HepG2 (cell line): Measurements from ENCODE around the gene SIX5. TPM values are rescaled to one million over a fixed set of nuclear protein-coding genes. Genes with fewer than 3 reads are reported as not detected.

Experiments
- AGO1 ChIP-seq: fragments of 200-400 bp; formaldehyde crosslinking; IDR thresholded peaks from 2 replicates; pipeline ENCODE4 v1.6.1; 2017; ENCODE audit warnings: mild to moderate bottlenecking, low read depth, low read length, moderate library complexity; ENCODE audit not compliant: poor library complexity, severe bottlenecking
- ARID3A ChIP-seq: IDR thresholded peaks from 2 replicates; pipeline ENCODE4 v1.6.1; 2012; ENCODE audit warnings: low read depth, low read length, improper control_type of control experiment
- ATF2 ChIP-seq: sonication (generic); formaldehyde crosslinking; IDR thresholded peaks from 2 replicates; pipeline ENCODE4 v1.4.0; 2020; ENCODE audit warnings: missing genetic modification reagents
- CREB3 ChIP-seq: sonication (generic); formaldehyde crosslinking; IDR thresholded peaks from 2 replicates; pipeline ENCODE4 v1.5.0; 2020; ENCODE audit warnings: missing genetic modification reagents
- E2F1 ChIP-seq: sonication (generic); formaldehyde crosslinking; IDR thresholded peaks from 2 replicates; pipeline ENCODE4 v1.5.0; 2020; ENCODE audit warnings: missing genetic modification reagents
- ETS1 ChIP-seq: sonication (generic); formaldehyde crosslinking; IDR thresholded peaks from 2 replicates; pipeline ENCODE4 v1.4.0; 2020; ENCODE audit warnings: missing genetic modification reagents
- GMEB2 ChIP-seq: IDR thresholded peaks from 2 replicates; pipeline ENCODE4 v1.6.1; 2016; ENCODE audit warnings: missing biosample characterization, missing genetic modification reagents, low read depth
- HCFC1 ChIP-seq: fragments of 150-350 bp; IDR thresholded peaks from 2 replicates; pipeline ENCODE4 v1.6.1; 2014; ENCODE audit warnings: low read depth, low read length
- HDAC6 ChIP-seq: fragments of 200-600 bp; sonication (generic); IDR thresholded peaks from 2 replicates; pipeline ENCODE4 v1.7.0; 2017; ENCODE audit warnings: mild to moderate bottlenecking, antibody characterized with exemption, low read length, low read depth
- KLF13 ChIP-seq: sonication (generic); formaldehyde crosslinking; IDR thresholded peaks from 2 replicates; pipeline ENCODE4 v1.4.0; 2020; ENCODE audit warnings: mild to moderate bottlenecking, missing genetic modification reagents
- POLR2A ChIP-seq, 2 experiments: IDR thresholded peaks; 2 replicates each; pipeline ENCODE4 v1.6.1; 2011; ENCODE audit warnings: low read depth in 2 of 2, low read length in 2 of 2, mild to moderate bottlenecking in 1 of 2, moderate library complexity in 1 of 2; ENCODE audit not compliant: insufficient read depth in 1 of 2
- RARA ChIP-seq: IDR thresholded peaks from 2 replicates; pipeline ENCODE4 v1.6.1; 2016; ENCODE audit warnings: missing genetic modification reagents, missing compliant biosample characterization
- SP4 ChIP-seq: sonication (generic); formaldehyde crosslinking; IDR thresholded peaks from 2 replicates; pipeline ENCODE4 v1.8.1; 2023; ENCODE audit warnings: mild to moderate bottlenecking, missing genetic modification reagents
- TBL1XR1 ChIP-seq: fragments of 150-350 bp; IDR thresholded peaks from 2 replicates; pipeline ENCODE4 v1.6.1; 2014; ENCODE audit warnings: borderline replicate concordance, low read length; ENCODE audit not compliant: partially characterized antibody
- ZBTB34 ChIP-seq: sonication (generic); formaldehyde crosslinking; IDR thresholded peaks from 2 replicates; pipeline ENCODE4 v1.8.0; 2022; ENCODE audit warnings: mild to moderate bottlenecking, missing genetic modification reagents
- ZNF543 ChIP-seq: sonication (generic); formaldehyde crosslinking; IDR thresholded peaks from 2 replicates; pipeline ENCODE4 v1.4.0; 2020; ENCODE audit warnings: mild to moderate bottlenecking, missing genetic modification reagents
- ZNF549 ChIP-seq: sonication (generic); formaldehyde crosslinking; IDR thresholded peaks from 2 replicates; pipeline ENCODE4 v1.5.0; 2020; ENCODE audit warnings: missing genetic modification reagents
- polyA plus RNA-seq, 8 experiments: library from polyadenylated mRNA; depleted of rRNA in 3 of 8; stranded (reverse) in 7 of 8; unstranded in 1 of 8; fragments of >200 nt; fragmentation: Illumina TruSeq in 4 of 8; extraction: Trizol in 4 of 8; gene quantifications; 2 replicates each; pipeline versions ENCODE4 v1.2.1 to v1.2.3, GENCODE V29; 2011 to 2016; ENCODE audit warnings: low read depth in 4 of 8, missing spikeins in 1 of 8, mixed read lengths in 1 of 8; ENCODE audit not compliant: insufficient read depth in 1 of 8
- total RNA-seq, 5 experiments: library from RNA; depleted of rRNA; stranded (reverse); fragments of >200 nt; fragmentation: Illumina TruSeq; extraction: Trizol; gene quantifications; 2 replicates each; pipeline ENCODE4 v1.2.3, GENCODE V29; 2016; ENCODE audit warnings: low read depth in 1 of 5

The SIX5 gene
- total and polyA plus RNA-seq, 2 of the 13 experiments (the other 11 are each of a cell fraction or from before 2014, with no cell fraction given), result 7.7 to 10.5 TPM

- TF ChIP-seq E2F1 (CRISPR knock-in tag), result peak; percentile 82
- peak; percentile 44; the same call in 1 of the 2 replicates for TF ChIP-seq HCFC1
- TF ChIP-seq ZNF543 (CRISPR knock-in tag), result no peak; the same call in 1 of the 2 replicates
- no peak for TF ChIP-seq KLF13
- TF ChIP-seq ETS1 (CRISPR knock-in tag), result peak; percentile 81; the same call in 1 of the 2 replicates
- peak; percentile 59; the same call in 1 of the 2 replicates for TF ChIP-seq ARID3A
- TF ChIP-seq GMEB2 (CRISPR knock-in tag), result 0 out of 2 replicates have a peak, but pooled peaks have one; percentile 21
- no peak for TF ChIP-seq ZNF549 (CRISPR knock-in tag)
- 0 out of 2 replicates have a peak, but pooled peaks have one; percentile 44 for TF ChIP-seq CREB3 (CRISPR knock-in tag)
- no peak for TF ChIP-seq HDAC6
- peak; percentile 58; the same call in 1 of the 2 replicates for TF ChIP-seq ATF2 (CRISPR knock-in tag)
- TF ChIP-seq POLR2A (IDR thresholded peaks at IDR 0.05; ENCODE audit: insufficient read depth in 1 of 2, low read depth in 2 of 2, low read length in 2 of 2), result peak; percentile 41 to 60; a peak in 3 of 4 replicates
- TF ChIP-seq ZBTB34, result 0 out of 2 replicates have a peak, but pooled peaks have one; percentile 39
- peak; percentile 79; the same call in 1 of the 2 replicates for TF ChIP-seq SP4 (CRISPR knock-in tag)
- TF ChIP-seq TBL1XR1, result no peak
- TF ChIP-seq RARA, result peak; percentile 88
- peak; percentile 77 for TF ChIP-seq AGO1
Observed at GRCh38 chr19:45717131-45717982, 51.7 kb downstream of the SIX5 start (continued).
